H1 (cell line): ENCODE results near the gene SPTLC3. TPM values are rescaled to one million over a fixed set of nuclear protein-coding genes. Genes with fewer than 3 reads are reported as not detected.

Source experiments
- CTCF ChIA-PET: fragments of 300-600 bp; sonication (Branson Sonifier 250); formaldehyde crosslinking; loops from one replicate; lab custom pipeline; 2021; ENCODE audit not compliant: partially characterized antibody; lab: Charles Lee
- POLR2A ChIA-PET: fragments of 300-600 bp; sonication (Branson Sonifier 250); formaldehyde crosslinking; loops from one replicate; lab custom pipeline; 2021; ENCODE audit warnings: inconsistent platforms; ENCODE audit not compliant: partially characterized antibody; lab: Charles Lee
- DNase-seq, 2 experiments: peaks; one replicate each; pipeline versions ENCODE4 v3.0.0 to v3.0.0-alpha.2; 2010 to 2022; ENCODE audit warnings: low spot score in 2 of 2, low read depth in 1 of 2, mixed read lengths in 1 of 2
- FAIRE-seq: peaks from 2 replicates; lab custom pipeline; 2011; peaks lifted over from hg19 to GRCh38; lab: Jason Lieb, UNC
- H2AFZ ChIP-seq: 2 replicates; pipeline ENCODE4 v1.8.1; 2012; ENCODE audit warnings: low read length, inconsistent platforms
- H2AK5ac ChIP-seq: 2 replicates; pipeline ENCODE4 v1.6.1; 2013; ENCODE audit warnings: low read depth, low read length
- H2BK120ac ChIP-seq: replicated peaks from 2 replicates; pipeline ENCODE3; 2013; ENCODE audit warnings: low read depth, low read length, inconsistent platforms
- H2BK12ac ChIP-seq: 2 replicates; pipeline ENCODE4 v1.6.1; 2013; ENCODE audit warnings: low read depth, low read length
- H2BK15ac ChIP-seq: 2 replicates; pipeline ENCODE4 v1.6.1; 2013; ENCODE audit warnings: low read length
- H2BK20ac ChIP-seq: 2 replicates; pipeline ENCODE4 v1.6.1; 2013; ENCODE audit warnings: low read length
- H2BK5ac ChIP-seq: 2 replicates; pipeline ENCODE4 v1.6.1; 2013; ENCODE audit warnings: low read depth, low read length
- H3K14ac ChIP-seq: 2 replicates; pipeline ENCODE4 v1.6.1; 2013; ENCODE audit warnings: inconsistent platforms; ENCODE audit not compliant: insufficient read length
- H3K18ac ChIP-seq: 2 replicates; pipeline ENCODE4 v1.6.1; 2013; ENCODE audit warnings: low read length; ENCODE audit errors: extremely low read depth
- H3K23ac ChIP-seq: 2 replicates; pipeline ENCODE4 v1.6.1; 2013; ENCODE audit warnings: inconsistent platforms; ENCODE audit not compliant: insufficient read length
- H3K23me2 ChIP-seq: 2 replicates; pipeline ENCODE4 v1.6.1; 2013; ENCODE audit warnings: low read depth, low read length
- H3K27ac ChIP-seq: 2 replicates; pipeline ENCODE4 v1.6.1; 2011; ENCODE audit warnings: low read depth, low read length, inconsistent platforms
- H3K27me3 ChIP-seq, 4 experiments: replicated peaks in 1 of 4; 1 replicate in 1 of 4; 2 replicates in 3 of 4; pipeline versions ENCODE4 v1.6.1 to v1.8.1; 2011 to 2013; ENCODE audit warnings: low read length in 3 of 4, mild to moderate bottlenecking in 3 of 4, inconsistent platforms in 2 of 4, mixed read lengths in 2 of 4, moderate library complexity in 1 of 4; ENCODE audit not compliant: control insufficient read depth in 3 of 4, insufficient read depth in 3 of 4; ENCODE audit errors: extremely low read depth in 1 of 4
- H3K36me3 ChIP-seq, 4 experiments: 2 replicates each; pipeline versions ENCODE4 v1.6.1 to v1.8.1; 2011 to 2013; ENCODE audit warnings: mild to moderate bottlenecking in 4 of 4, low read length in 3 of 4, moderate library complexity in 2 of 4, control low read depth in 1 of 4, inconsistent platforms in 1 of 4; ENCODE audit not compliant: insufficient read depth in 4 of 4, control insufficient read depth in 2 of 4
- H3K4ac ChIP-seq: replicated peaks from 2 replicates; pipeline ENCODE3; 2013; ENCODE audit warnings: low read length, low read depth, mixed read lengths, inconsistent platforms; ENCODE audit not compliant: insufficient read length
- H3K4me1 ChIP-seq, 4 experiments: replicated peaks in 1 of 4; 1 replicate in 1 of 4; 2 replicates in 3 of 4; pipeline versions ENCODE4 v1.6.1 to v1.8.1; 2011 to 2013; ENCODE audit warnings: low read length in 3 of 4, inconsistent platforms in 2 of 4, mixed read lengths in 1 of 4; ENCODE audit not compliant: insufficient read depth in 4 of 4, control insufficient read depth in 3 of 4
- H3K4me2 ChIP-seq, 2 experiments: 2 replicates each; pipeline versions ENCODE4 v1.6.1 to v1.8.1; 2011 to 2013; ENCODE audit warnings: low read depth in 2 of 2, low read length in 2 of 2, control low read depth in 1 of 2, inconsistent platforms in 1 of 2, mild to moderate bottlenecking in 1 of 2; ENCODE audit not compliant: insufficient read depth in 1 of 2
- H3K4me3 ChIP-seq, 4 experiments: fragments of 200-600, 300-600 bp in 1 of 4; sonication (generic), shearing (Covaris generic), sonication (Bioruptor Twin) in 1 of 4; 2 replicates each; pipeline versions ENCODE4 v1.5.1 to v1.8.1; 2011 to 2016; ENCODE audit warnings: low read length in 4 of 4, low read depth in 3 of 4, control low read depth in 2 of 4, inconsistent platforms in 2 of 4, mild to moderate bottlenecking in 2 of 4, mixed read lengths in 1 of 4, moderate library complexity in 1 of 4; ENCODE audit not compliant: insufficient read depth in 2 of 4; ENCODE audit errors: extremely low read depth in 1 of 4
- H3K56ac ChIP-seq: replicated peaks from 2 replicates; pipeline ENCODE3; 2013; ENCODE audit warnings: low read depth, mild to moderate bottlenecking, mixed read lengths, low read length, inconsistent platforms; ENCODE audit not compliant: insufficient read length
- H3K79me1 ChIP-seq: 2 replicates; pipeline ENCODE4 v1.6.1; 2013; ENCODE audit warnings: low read depth, low read length, control low read depth
- H3K79me2 ChIP-seq, 2 experiments: 2 replicates each; pipeline versions ENCODE4 v1.6.1 to v1.8.1; 2012 to 2013; ENCODE audit warnings: low read length in 2 of 2, mild to moderate bottlenecking in 2 of 2, inconsistent platforms in 1 of 2; ENCODE audit not compliant: insufficient read depth in 2 of 2, control insufficient read depth in 1 of 2
- H3K9ac ChIP-seq, 4 experiments: replicated peaks in 1 of 4; 1 replicate in 1 of 4; 2 replicates in 3 of 4; pipeline versions ENCODE4 v1.6.1 to v1.8.1; 2011 to 2013; ENCODE audit warnings: low read depth in 3 of 4, low read length in 3 of 4, control low read depth in 2 of 4, mild to moderate bottlenecking in 2 of 4, moderate library complexity in 2 of 4, inconsistent platforms in 1 of 4; ENCODE audit errors: extremely low read depth in 1 of 4
- H3K9me3 ChIP-seq, 2 experiments: 2 replicates each; pipeline versions ENCODE4 v1.6.1 to v1.8.1; 2012 to 2013; ENCODE audit warnings: mild to moderate bottlenecking in 2 of 2, moderate library complexity in 2 of 2, control low read depth in 1 of 2, inconsistent platforms in 1 of 2, low read depth in 1 of 2, low read length in 1 of 2, mixed read lengths in 1 of 2; ENCODE audit not compliant: insufficient read depth in 2 of 2
- H4K20me1 ChIP-seq, 2 experiments: replicated peaks in 1 of 2; 2 replicates each; pipeline versions ENCODE3 to v1.8.1; 2011 to 2013; ENCODE audit warnings: inconsistent platforms in 2 of 2, low read length in 2 of 2, mild to moderate bottlenecking in 1 of 2; ENCODE audit not compliant: insufficient read depth in 2 of 2, control insufficient read depth in 1 of 2
- H4K5ac ChIP-seq: 2 replicates; pipeline ENCODE4 v1.6.1; 2013; ENCODE audit warnings: low read length, low read depth, mixed read lengths, inconsistent platforms; ENCODE audit not compliant: insufficient read length
- H4K8ac ChIP-seq: 2 replicates; pipeline ENCODE4 v1.8.0; 2013; ENCODE audit warnings: mild to moderate bottlenecking, moderate library complexity, low read length, inconsistent platforms; ENCODE audit not compliant: insufficient read depth; ENCODE audit errors: extremely low read depth
- H4K91ac ChIP-seq: replicated peaks from 2 replicates; pipeline ENCODE3; 2013; ENCODE audit warnings: low read length, mixed read lengths, inconsistent platforms; ENCODE audit not compliant: insufficient read length
- BRCA1 ChIP-seq: IDR thresholded peaks from 2 replicates; pipeline ENCODE4 v1.6.1; 2012; ENCODE audit warnings: low read depth, low read length, improper control_type of control experiment
- CREB1 ChIP-seq: IDR thresholded peaks from 2 replicates; pipeline ENCODE4 v1.6.1; 2012; ENCODE audit warnings: inconsistent platforms
- CTCF ChIP-seq, 3 experiments: IDR thresholded peaks; 1 replicate in 2 of 3; 2 replicates in 1 of 3; pipeline versions ENCODE4 v1.5.1 to v1.6.1; 2011; ENCODE audit warnings: low read length in 3 of 3, mild to moderate bottlenecking in 3 of 3, inconsistent platforms in 2 of 3, low read depth in 1 of 3, moderate library complexity in 1 of 3; ENCODE audit not compliant: insufficient read depth in 1 of 3; ENCODE audit errors: control extremely low read depth in 1 of 3
- HDAC6 ChIP-seq: IDR thresholded peaks from one replicate; pipeline ENCODE4 v1.7.1; 2012; ENCODE audit warnings: low read depth, mild to moderate bottlenecking, inconsistent platforms, low read length, moderate library complexity
- RAD21 ChIP-seq, 2 experiments: IDR thresholded peaks in 1 of 2; conservative IDR thresholded peaks in 1 of 2; 2 replicates each; pipeline ENCODE4 v1.6.1; 2011; ENCODE audit warnings: low read depth in 2 of 2, low read length in 2 of 2, improper control_type of control experiment in 1 of 2, inconsistent platforms in 1 of 2, mild to moderate bottlenecking in 1 of 2, moderate library complexity in 1 of 2
- SAP30 ChIP-seq: fragments of 300-600 bp; sonication (generic); IDR thresholded peaks from 2 replicates; pipeline ENCODE4 v1.7.1; 2012; ENCODE audit warnings: low read length, moderate library complexity, mild to moderate bottlenecking, inconsistent platforms; ENCODE audit not compliant: insufficient read depth, insufficient replicate concordance
- WGBS, 2 experiments: shearing (Covaris generic) in 1 of 2; methylation state at CpG; one replicate each; pipeline versions ENCODE4 v1.1.6 to v1.1.7; 2013 to 2015; ENCODE audit warnings: low lambda C conversion rate in 2 of 2, mixed read lengths in 2 of 2, inconsistent platforms in 1 of 2, low coverage in 1 of 2, missing lambda C conversion rate in 1 of 2; ENCODE audit not compliant: insufficient replicate concordance in 2 of 2, insufficient coverage in 1 of 2, insufficient read length in 1 of 2; ENCODE audit errors: extremely low coverage in 1 of 2, missing lambda C conversion rate in 1 of 2; 5-methylcytosine and 5-hydroxymethylcytosine counted together
- polyA plus RNA-seq, 7 experiments: library from polyadenylated mRNA; depleted of rRNA in 3 of 7; stranded (reverse) in 5 of 7; unstranded in 2 of 7; fragments of >200 nt in 5 of 7; fragments of 200-250 nt in 2 of 7; gene quantifications; 1 replicate in 5 of 7; 2 replicates in 1 of 7; 4 replicates in 1 of 7; pipeline versions ENCODE4 v1.2.1 to v1.2.3, GENCODE V29; 2011 to 2013; ENCODE audit warnings: missing spikeins in 2 of 7, mixed read lengths in 2 of 7
- total RNA-seq: library from RNA; stranded (reverse); fragmentation: NEBNext Ultra II Directional; extraction: Animal tissue kit (Norgen Biotek cat#: 25700); gene quantifications from 2 replicates; pipeline ENCODE4 v1.2.1, GENCODE V29; 2021

SPTLC3 gene
- total and polyA plus RNA-seq, 2 of the 8 experiments (the other 6 are each of a cell fraction or from before 2014, with no cell fraction given), result 0.23 to 0.82 TPM

- FAIRE-seq (peak; percentile 99), DNase-seq (peak in 1 of 2 experiments; percentile 15)
- H2BK20ac ChIP-seq, result no peak overlapping the region
- H3K14ac ChIP-seq, result no peak overlapping the region
- H3K36me3 ChIP-seq, result no peaks in the 10 kb centered on the region
- H2AK5ac ChIP-seq, result no peak overlapping the region
- no peaks in the 10 kb centered on the region for H3K23me2 ChIP-seq
- H3K9ac ChIP-seq, result no peak overlapping the region
- no peak overlapping the region for H3K4me2 ChIP-seq
- no peak overlapping the region for H3K4ac ChIP-seq
- H3K9me3 ChIP-seq, result no peaks in the 10 kb centered on the region
- no peaks in the 10 kb centered on the region for H3K27me3 ChIP-seq
- no peaks in the 10 kb centered on the region for H4K20me1 ChIP-seq
- no peaks in the 10 kb centered on the region for H3K79me2 ChIP-seq
- no peak overlapping the region for H2BK12ac ChIP-seq
- POLR2A ChIA-PET, result no interaction called here
- H2AFZ ChIP-seq, result no peak overlapping the region
- TF ChIP-seq BRCA1 (no peak), SAP30 (no peak), CTCF (IDR thresholded peaks at IDR 0.05; ENCODE audit: control extremely low read depth in 1 of 3, insufficient read depth in 1 of 3, low read depth in 1 of 3, low read length in 3 of 3) (peak in 2 of 3 experiments; percentile 86 to 89; a peak in 3 of 4 replicates), RAD21 (IDR thresholded peaks at IDR 0.05 in 1 of 2, conservative IDR thresholded peaks at IDR 0.05 in 1 of 2; ENCODE audit: low read depth in 2 of 2, low read length in 2 of 2) (peak; percentile 92 to 94), CREB1 (0 out of 2 replicates have a peak, but pooled peaks have one; percentile 11), HDAC6 (no peak)
- H4K5ac ChIP-seq, result no peak overlapping the region
- H4K91ac ChIP-seq, result no peak overlapping the region
- H3K18ac ChIP-seq, result no peak overlapping the region
- H3K79me1 ChIP-seq, result no peaks in the 10 kb centered on the region
- H3K23ac ChIP-seq, result no peak overlapping the region
- no peak overlapping the region for H3K4me3 ChIP-seq
- no peaks in the 10 kb centered on the region; a peak in 1 of 7 replicates for H3K4me1 ChIP-seq
- H3K56ac ChIP-seq, result no peak overlapping the region
- no peak overlapping the region for H2BK5ac ChIP-seq
- H2BK120ac ChIP-seq, result no peak overlapping the region
- CTCF ChIA-PET, result interaction anchor here (0.6 to 4.8 kb wide), 34 partner anchors 9 to 428 kb away, joined by 3 to 43 read pairs (median 4); no protein-coding TSS in a partner anchor
- no peak overlapping the region; the same call in 1 of the 2 replicates for H2BK15ac ChIP-seq
- no peak overlapping the region for H3K27ac ChIP-seq
- WGBS, 2 experiments, result 20% methylated on average over 6 of the region's 6 CpGs; no CpG with 5 or more reads in 1 of the 2 experiments
- no peak overlapping the region for H4K8ac ChIP-seq
Measured at GRCh38 chr20:13119583-13119982, 110.8 kb downstream of the SPTLC3 start.
